ENCODE data around the gene LMX1A.

The LMX1A gene

GRCh38 chr1:165367375-165367993, 11.0 kb upstream of the LMX1A start:
- peak; percentile 56 for DNase-seq (ENCODE audit: low spot score)

GRCh38 chr1:165365341-165365740, 8.8 kb upstream of the LMX1A start:
- no peak for DNase-seq (ENCODE audit: low spot score)

GRCh38 chr1:165364568-165365133, 8.1 kb upstream of the LMX1A start:
- no peak for DNase-seq (ENCODE audit: low spot score)

GRCh38 chr1:165356876-165357275, 361 bp upstream of the LMX1A start:
- no peak for DNase-seq (ENCODE audit: low spot score)

- DNase-seq (ENCODE audit: low spot score), result no peak
These were observed 1.2 kb downstream of the LMX1A start for GRCh38 chr1:165355139-165355976.

GRCh38 chr1:165354739-165355138, 1.8 kb downstream of the LMX1A start:
- DNase-seq (ENCODE audit: low spot score), result no peak

- no peak for DNase-seq (ENCODE audit: low spot score)
These were observed 2.5 kb downstream of the LMX1A start for GRCh38 chr1:165353731-165354671.

GRCh38 chr1:165352442-165353293, 3.8 kb downstream of the LMX1A start:
- no peak for DNase-seq (ENCODE audit: low spot score)

GRCh38 chr1:165351863-165352441, 4.6 kb downstream of the LMX1A start:
- no peak for DNase-seq (ENCODE audit: low spot score)

- DNase-seq (ENCODE audit: low spot score), result no peak
These were observed 5.7 kb downstream of the LMX1A start for GRCh38 chr1:165350840-165351239.

- no peak for DNase-seq (ENCODE audit: low spot score)
These were observed 11.0 kb downstream of the LMX1A start for GRCh38 chr1:165345502-165345901.

GRCh38 chr1:165344736-165345135, 11.8 kb downstream of the LMX1A start:
- no peak for DNase-seq (ENCODE audit: low spot score)

- DNase-seq (ENCODE audit: low spot score), result no peak
These were observed 12.3 kb downstream of the LMX1A start for GRCh38 chr1:165344198-165344597.

- no peak for DNase-seq (ENCODE audit: low spot score)
These were observed 13.9 kb downstream of the LMX1A start for GRCh38 chr1:165342587-165342986.

- no peak for DNase-seq (ENCODE audit: low spot score)
These were observed 14.3 kb downstream of the LMX1A start for GRCh38 chr1:165342168-165342567.

GRCh38 chr1:165339164-165339563, 17.4 kb downstream of the LMX1A start:
- no peak for DNase-seq (ENCODE audit: low spot score)

GRCh38 chr1:165330483-165330882, 26.0 kb downstream of the LMX1A start:
- DNase-seq (ENCODE audit: low spot score), result no peak

- DNase-seq (ENCODE audit: low spot score), result no peak
These were observed 27.4 kb downstream of the LMX1A start for GRCh38 chr1:165329104-165329503.

GRCh38 chr1:165328136-165328535, 28.4 kb downstream of the LMX1A start:
- no peak for DNase-seq (ENCODE audit: low spot score)

- no peak for DNase-seq (ENCODE audit: low spot score)
These were observed 29.0 kb downstream of the LMX1A start for GRCh38 chr1:165327538-165327937.
